Measurements from ENCODE around the gene FGF4.

GRCh38 chr11:69791276-69792180, 16.4 kb upstream of the FGF4 start:
- no peak for TF ChIP-seq EZH2 (IDR thresholded peaks at IDR 0.05; ENCODE audit: insufficient read depth, low read length)
- TF ChIP-seq CTCF (IDR thresholded peaks at IDR 0.05; ENCODE audit: insufficient read depth, low read depth, low read length) = no peak

Measured in astrocyte (in vitro differentiated cells and primary cell).